ENCODE data around the gene ARL13B. TPM values are rescaled to one million over a fixed set of nuclear protein-coding genes. Genes with fewer than 3 reads are reported as not detected.

Gene ARL13B
- total and polyA plus RNA-seq, 2 donors (not counting 1 experiment from before 2014, with no cell fraction given), result 1.3 to 12.9 TPM

GRCh38 chr3:94092086-94092485 is 112.1 kb downstream of the ARL13B start:
- H3K4me1 Mint-ChIP-seq, result no peaks in the 10 kb centered on the region
- WGBS (ENCODE audit: insufficient coverage), result no CpG with 5 or more reads among the region's 1 CpG
- Histone ChIP-seq H3K27ac (ENCODE audit: low read length in 2 of 2) (no peak overlapping the region), H3K4me2 (replicated peaks; ENCODE audit: low read depth, low read length, poor library complexity, severe bottlenecking) (no peak overlapping the region), H3K36me3 (replicated peaks in 1 of 2; ENCODE audit: control extremely low read depth in 1 of 2, control insufficient read depth in 1 of 2, extremely low read depth in 1 of 2, insufficient read depth in 2 of 2, low read length in 1 of 2) (peaks cover 10 to 39% of the 10 kb centered on the region in 2 experiments), H3K9ac (ENCODE audit: low read length) (no peak overlapping the region), H4K20me1 (ENCODE audit: control insufficient read depth, insufficient read depth, low read length, poor library complexity, severe bottlenecking) (no peaks in the 10 kb centered on the region), H2AFZ (ENCODE audit: insufficient read depth, low read depth, low read length, poor library complexity, severe bottlenecking) (no peak overlapping the region), H3K27me3 (replicated peaks in 1 of 4; ENCODE audit: control extremely low read depth in 1 of 4, control insufficient read depth in 3 of 4, insufficient read depth in 4 of 4, low read length in 3 of 4) (no peaks in the 10 kb centered on the region), H3K4me1 (ENCODE audit: control insufficient read depth in 2 of 2, insufficient read depth in 2 of 2, low read length in 2 of 2) (no peaks in the 10 kb centered on the region), H3K4me3 (ENCODE audit: control extremely low read depth in 1 of 5, extremely low read depth in 1 of 5, insufficient read depth in 1 of 5, low read depth in 2 of 5, low read length in 4 of 5) (no peak overlapping the region), H3K9me3 (ENCODE audit: control extremely low read depth in 1 of 3, control insufficient read depth in 2 of 3, insufficient read depth in 1 of 3, low read length in 2 of 3) (no peaks in the 10 kb centered on the region), H3K79me2 (ENCODE audit: control insufficient read depth, insufficient read depth, low read length) (no peaks in the 10 kb centered on the region)
- H3K27ac Mint-ChIP-seq, result no peak overlapping the region
- ATAC-seq (ENCODE audit: low read depth) (no peak), DNase-seq (no peak)
- H3K27me3 Mint-ChIP-seq, result no peaks in the 10 kb centered on the region
- ChIA-PET POLR2A (no interaction called here), CTCF (no interaction called here)
- no peaks in the 10 kb centered on the region for H3K9me3 Mint-ChIP-seq (ENCODE audit: insufficient read depth)
- H3K4me3 Mint-ChIP-seq, result no peak overlapping the region
- no peak for TF ChIP-seq EZH2 (IDR thresholded peaks at IDR 0.05; ENCODE audit: borderline replicate concordance, insufficient read depth, low read depth, low read length, poor library complexity, severe bottlenecking)
- TF ChIP-seq CTCF (IDR thresholded peaks at IDR 0.05), result no peak
- intact Hi-C loops (cut with micrococcal nuclease), result no loop called here

- Histone ChIP-seq H3K4me1 (ENCODE audit: control insufficient read depth in 2 of 2, insufficient read depth in 2 of 2, low read length in 2 of 2) (no peaks in the 10 kb centered on the region), H3K9me3 (ENCODE audit: control extremely low read depth in 1 of 3, control insufficient read depth in 2 of 3, insufficient read depth in 1 of 3, low read length in 2 of 3) (no peaks in the 10 kb centered on the region), H3K27ac (ENCODE audit: low read length in 2 of 2) (no peak overlapping the region), H3K27me3 (replicated peaks in 1 of 4; ENCODE audit: control extremely low read depth in 1 of 4, control insufficient read depth in 3 of 4, insufficient read depth in 4 of 4, low read length in 3 of 4) (no peaks in the 10 kb centered on the region), H3K79me2 (ENCODE audit: control insufficient read depth, insufficient read depth, low read length) (no peaks in the 10 kb centered on the region), H3K4me2 (replicated peaks; ENCODE audit: low read depth, low read length, poor library complexity, severe bottlenecking) (no peak overlapping the region), H3K9ac (ENCODE audit: low read length) (no peak overlapping the region), H3K4me3 (ENCODE audit: control extremely low read depth in 1 of 5, extremely low read depth in 1 of 5, insufficient read depth in 1 of 5, low read depth in 2 of 5, low read length in 4 of 5) (no peak overlapping the region), H3K36me3 (replicated peaks in 1 of 2; ENCODE audit: control extremely low read depth in 1 of 2, control insufficient read depth in 1 of 2, extremely low read depth in 1 of 2, insufficient read depth in 2 of 2, low read length in 1 of 2) (peaks cover 11 to 46% of the 10 kb centered on the region in 2 experiments), H2AFZ (ENCODE audit: insufficient read depth, low read depth, low read length, poor library complexity, severe bottlenecking) (no peak overlapping the region), H4K20me1 (ENCODE audit: control insufficient read depth, insufficient read depth, low read length, poor library complexity, severe bottlenecking) (no peaks in the 10 kb centered on the region)
- Mint-ChIP-seq H3K4me1 (no peaks in the 10 kb centered on the region), H3K27me3 (no peaks in the 10 kb centered on the region), H3K9me3 (ENCODE audit: insufficient read depth) (no peaks in the 10 kb centered on the region), H3K4me3 (no peak overlapping the region), H3K27ac (no peak overlapping the region)
- no peak for TF ChIP-seq EZH2 (IDR thresholded peaks at IDR 0.05; ENCODE audit: borderline replicate concordance, insufficient read depth, low read depth, low read length, poor library complexity, severe bottlenecking)
- no peak for TF ChIP-seq CTCF (IDR thresholded peaks at IDR 0.05)
- no peak for DNase-seq
- intact Hi-C loops (cut with micrococcal nuclease), result no loop called here
- ChIA-PET POLR2A (no interaction called here), CTCF (no interaction called here)
- ATAC-seq (ENCODE audit: low read depth), result no peak
- no CpG with 5 or more reads among the region's 1 CpG for WGBS (ENCODE audit: insufficient coverage)
These were observed 113.2 kb downstream of the ARL13B start for GRCh38 chr3:94093151-94093550.
